Mucosa of rectum (tissue), 2 donors: ENCODE measurements around the gene EPHB6.

ENCODE experiments used
- H3K27ac ChIP-seq, 2 donors: one replicate each; pipeline ENCODE4 v1.7.0; 2013; ENCODE audit warnings: inconsistent platforms in 2 of 2, low read depth in 2 of 2, low read length in 2 of 2
- H3K27me3 ChIP-seq, 2 donors: one replicate each; pipeline ENCODE4 v1.7.0; 2013; ENCODE audit warnings: low read length in 2 of 2; ENCODE audit not compliant: control insufficient read depth in 2 of 2, insufficient read depth in 2 of 2
- H3K36me3 ChIP-seq, 2 donors: one replicate each; pipeline ENCODE4 v1.7.0; 2013; ENCODE audit warnings: low read length in 2 of 2; ENCODE audit not compliant: control insufficient read depth in 2 of 2, insufficient read depth in 2 of 2
- H3K4me1 ChIP-seq, 2 donors: one replicate each; pipeline ENCODE4 v1.7.0; 2013; ENCODE audit warnings: low read length in 2 of 2, mild to moderate bottlenecking in 1 of 2; ENCODE audit not compliant: control insufficient read depth in 2 of 2, insufficient read depth in 2 of 2
- H3K4me3 ChIP-seq, 2 donors: one replicate each; pipeline ENCODE4 v1.7.0; 2013; ENCODE audit warnings: low read length in 2 of 2
- H3K9ac ChIP-seq, 2 donors: one replicate each; pipeline ENCODE4 v1.7.0; 2013; ENCODE audit warnings: low read length in 2 of 2, low read depth in 1 of 2, mild to moderate bottlenecking in 1 of 2
- H3K9me3 ChIP-seq, 2 donors: one replicate each; pipeline ENCODE4 v1.7.0; 2013; ENCODE audit warnings: low read length in 2 of 2; ENCODE audit not compliant: control insufficient read depth in 2 of 2
- donor health status: healthy.
- donor health status: Normal muscosa, but diverticular disease.

EPHB6 gene

DNA sequence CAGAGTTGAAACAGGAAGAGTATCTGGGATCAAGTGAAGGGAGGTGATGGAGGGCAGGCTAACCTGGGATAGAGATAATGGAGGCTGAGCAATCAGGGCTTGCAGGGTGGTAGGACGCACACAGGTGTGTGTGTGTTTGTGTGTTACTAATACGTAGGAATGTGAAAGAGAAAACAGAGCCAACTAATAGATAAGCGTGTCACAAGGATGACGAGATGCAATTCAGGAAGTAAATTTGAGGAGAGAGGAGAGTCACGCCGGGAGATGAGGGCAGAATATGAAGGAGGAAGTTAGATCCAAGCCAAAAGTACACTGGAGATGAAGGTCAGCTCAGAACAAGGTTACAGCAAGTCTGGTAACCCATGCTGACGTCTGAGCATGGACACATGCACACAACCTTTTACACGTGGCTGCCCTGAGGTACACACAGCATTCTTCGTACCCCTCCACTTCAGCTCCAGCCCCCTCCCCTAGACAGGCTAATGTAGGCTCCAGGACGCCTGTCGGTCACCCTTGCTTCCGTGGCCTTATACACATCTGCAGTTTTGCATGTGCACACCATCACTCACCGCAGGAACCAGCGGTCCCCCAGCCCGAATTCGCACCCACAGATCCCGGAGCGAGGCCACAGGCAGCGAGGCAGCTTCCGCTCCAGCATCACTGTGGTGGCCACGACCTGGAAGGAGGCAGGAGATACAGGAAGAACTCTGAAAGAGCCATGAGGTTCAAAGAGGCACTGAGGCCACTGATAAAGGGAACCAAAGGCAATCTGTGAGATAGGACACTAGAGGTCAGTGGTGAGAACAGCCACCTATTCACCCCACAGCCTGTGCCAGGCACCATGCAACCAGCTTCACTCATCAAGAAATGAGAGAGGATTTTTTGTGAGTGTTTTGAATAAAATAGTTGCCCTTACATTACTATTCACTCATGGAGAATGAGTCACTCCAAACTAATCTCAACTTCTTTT is 54.3 kb downstream of the EPHB6 start:
- Histone ChIP-seq H3K4me1 (no peaks in the 10 kb centered on the region), H3K27ac (no peak overlapping the region), H3K27me3 (peaks cover 2 to 9% of the 10 kb centered on the region in 2 donors), H3K4me3 (no peak overlapping the region), H3K36me3 (no peaks in the 10 kb centered on the region), H3K9me3 (no peaks in the 10 kb centered on the region), H3K9ac (no peak overlapping the region)

- H3K9ac ChIP-seq, result no peak overlapping the region
- no peaks in the 10 kb centered on the region for H3K4me1 ChIP-seq
- H3K9me3 ChIP-seq, result no peaks in the 10 kb centered on the region
- peaks cover 2 to 9% of the 10 kb centered on the region in 2 donors for H3K27me3 ChIP-seq
- no peak overlapping the region for H3K4me3 ChIP-seq
- H3K36me3 ChIP-seq, result no peaks in the 10 kb centered on the region
- no peak overlapping the region for H3K27ac ChIP-seq
These were observed 55.2 kb downstream of the EPHB6 start for GRCh38 chr7:142910031-142910433.

DNA sequence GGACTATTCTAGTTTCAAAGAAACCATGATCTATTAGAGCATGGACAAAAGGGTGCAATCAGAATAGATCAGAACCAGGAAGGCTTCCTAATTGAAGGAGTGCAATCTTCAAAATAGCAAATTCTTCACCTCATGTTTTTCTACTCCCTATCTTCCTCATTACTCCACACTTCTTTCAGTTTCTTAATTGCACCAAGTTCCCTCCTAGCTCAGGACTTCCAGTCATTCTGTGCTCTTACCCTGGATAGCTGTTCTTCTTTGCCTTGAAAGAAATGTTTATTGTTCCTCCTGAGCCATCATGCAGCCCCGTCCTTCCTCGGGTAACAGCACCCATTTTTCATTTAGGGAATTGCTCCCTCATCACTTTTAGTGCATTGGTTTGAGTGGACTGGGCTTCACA is 55.6 kb downstream of the EPHB6 start:
- no peak overlapping the region for H3K9ac ChIP-seq
- no peaks in the 10 kb centered on the region for H3K4me1 ChIP-seq
- no peaks in the 10 kb centered on the region for H3K9me3 ChIP-seq
- no peak overlapping the region for H3K27ac ChIP-seq
- no peak overlapping the region for H3K4me3 ChIP-seq
- peaks cover 2 to 9% of the 10 kb centered on the region in 2 donors for H3K27me3 ChIP-seq
- H3K36me3 ChIP-seq, result no peaks in the 10 kb centered on the region

- Histone ChIP-seq H3K9me3 (no peaks in the 10 kb centered on the region), H3K36me3 (no peaks in the 10 kb centered on the region), H3K9ac (no peak overlapping the region), H3K4me3 (no peak overlapping the region), H3K4me1 (no peaks in the 10 kb centered on the region), H3K27ac (no peak overlapping the region), H3K27me3 (peaks cover 2 to 13% of the 10 kb centered on the region in 2 donors)
These were observed 58.2 kb downstream of the EPHB6 start for GRCh38 chr7:142913051-142913450.

GRCh38 chr7:142913566-142913965 is 58.7 kb downstream of the EPHB6 start:
- Histone ChIP-seq H3K4me3 (no peak overlapping the region), H3K4me1 (no peaks in the 10 kb centered on the region), H3K9me3 (no peaks in the 10 kb centered on the region), H3K27me3 (peaks cover 2 to 13% of the 10 kb centered on the region in 2 donors), H3K9ac (no peak overlapping the region), H3K27ac (no peak overlapping the region), H3K36me3 (no peaks in the 10 kb centered on the region)

GRCh38 chr7:142914121-142914520 is 59.2 kb downstream of the EPHB6 start:
- Histone ChIP-seq H3K9ac (no peak overlapping the region), H3K4me3 (no peak overlapping the region), H3K36me3 (no peaks in the 10 kb centered on the region), H3K27me3 (peaks cover 2 to 12% of the 10 kb centered on the region in 2 donors), H3K27ac (no peak overlapping the region), H3K4me1 (no peaks in the 10 kb centered on the region), H3K9me3 (no peaks in the 10 kb centered on the region)

DNA sequence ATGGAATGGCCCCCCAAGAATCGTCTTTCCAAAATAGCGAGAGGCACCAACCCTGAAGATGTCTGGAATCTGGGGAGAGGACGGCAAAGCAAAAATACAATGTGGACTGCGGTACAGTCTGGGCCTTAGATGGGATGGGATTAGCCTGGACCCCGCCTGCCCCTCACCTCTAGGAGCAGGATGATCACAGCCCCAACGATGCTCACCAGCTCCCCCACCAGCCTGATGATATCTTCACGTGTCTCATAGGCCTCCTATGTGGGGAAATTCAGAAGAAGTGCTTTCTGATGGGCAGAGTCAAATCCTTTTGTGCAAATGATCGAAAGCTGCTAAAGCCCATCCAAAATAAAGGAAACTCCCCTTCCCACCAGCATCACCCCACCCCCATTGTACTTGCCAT is 60.4 kb downstream of the EPHB6 start:
- H3K4me1 ChIP-seq, result no peaks in the 10 kb centered on the region
- no peak overlapping the region for H3K27ac ChIP-seq
- no peaks in the 10 kb centered on the region for H3K9me3 ChIP-seq
- no peaks in the 10 kb centered on the region for H3K36me3 ChIP-seq
- H3K9ac ChIP-seq, result no peak overlapping the region
- no peak overlapping the region for H3K4me3 ChIP-seq
- peaks cover 2 to 8% of the 10 kb centered on the region in 2 donors for H3K27me3 ChIP-seq

- Histone ChIP-seq H3K9me3 (no peaks in the 10 kb centered on the region), H3K4me1 (no peaks in the 10 kb centered on the region), H3K9ac (no peak overlapping the region), H3K4me3 (no peak overlapping the region), H3K36me3 (no peaks in the 10 kb centered on the region), H3K27ac (no peak overlapping the region), H3K27me3 (peaks cover 0 to 4% of the 10 kb centered on the region in 2 donors)
These were observed 61.6 kb downstream of the EPHB6 start for GRCh38 chr7:142916508-142916907.

- Histone ChIP-seq H3K4me3 (no peak overlapping the region), H3K9me3 (no peaks in the 10 kb centered on the region), H3K27ac (no peak overlapping the region), H3K9ac (no peak overlapping the region), H3K4me1 (no peaks in the 10 kb centered on the region), H3K36me3 (no peaks in the 10 kb centered on the region), H3K27me3 (peaks cover 0 to 4% of the 10 kb centered on the region in 2 donors)
These were observed 62.6 kb downstream of the EPHB6 start for GRCh38 chr7:142917447-142917846.

GRCh38 chr7:142918901-142919300 is 64.0 kb downstream of the EPHB6 start:
- Histone ChIP-seq H3K27me3 (peaks cover 0 to 6% of the 10 kb centered on the region in 2 donors), H3K36me3 (no peaks in the 10 kb centered on the region), H3K27ac (no peak overlapping the region), H3K9me3 (no peaks in the 10 kb centered on the region), H3K4me1 (no peaks in the 10 kb centered on the region), H3K9ac (no peak overlapping the region), H3K4me3 (no peak overlapping the region)
